Measurements from ENCODE around the gene PPP1CB.

Gene PPP1CB

GRCh38 chr2:28745225-28745624 lies 6.4 kb upstream of the PPP1CB start:
- no peak for TF ChIP-seq CTCF (IDR thresholded peaks at IDR 0.05; ENCODE audit: extremely low read depth, missing control alignments)
- DNase-seq (ENCODE audit: low spot score) = no peak

DNA sequence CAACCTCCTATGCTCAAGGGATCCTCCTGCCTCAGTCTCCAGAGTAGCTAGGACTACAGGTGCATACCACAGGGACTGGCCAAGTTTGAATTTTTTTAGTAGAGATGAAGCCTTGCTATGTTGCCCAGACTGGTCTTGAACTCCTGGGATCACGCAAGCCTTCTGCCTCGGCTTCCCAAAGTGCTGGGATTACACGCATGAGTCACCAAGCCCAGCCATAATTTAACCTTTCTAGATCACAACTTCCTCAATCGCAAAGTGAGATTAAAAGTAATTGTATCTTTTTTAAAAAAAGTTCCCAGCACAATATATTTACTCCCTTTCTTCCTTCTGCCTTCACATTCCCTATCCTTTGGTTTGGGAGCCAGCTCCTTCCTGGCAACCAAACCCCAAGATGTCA lies 5.8 kb upstream of the PPP1CB start:
- TF ChIP-seq CTCF (IDR thresholded peaks at IDR 0.05; ENCODE audit: extremely low read depth, missing control alignments) = no peak
- DNase-seq (ENCODE audit: low spot score) = no peak

GRCh38 chr2:28746429-28747111 lies 5.1 kb upstream of the PPP1CB start:
- TF ChIP-seq CTCF (IDR thresholded peaks at IDR 0.05; ENCODE audit: extremely low read depth, missing control alignments) = no peak
- no peak for DNase-seq (ENCODE audit: low spot score)

- no peak for TF ChIP-seq CTCF (IDR thresholded peaks at IDR 0.05; ENCODE audit: extremely low read depth, missing control alignments)
- no peak for DNase-seq (ENCODE audit: low spot score)
Measured at GRCh38 chr2:28747714-28748113, 3.9 kb upstream of the PPP1CB start.

GRCh38 chr2:28748176-28748575 lies 3.5 kb upstream of the PPP1CB start:
- no peak for TF ChIP-seq CTCF (IDR thresholded peaks at IDR 0.05; ENCODE audit: extremely low read depth, missing control alignments)
- no peak for DNase-seq (ENCODE audit: low spot score)

DNA sequence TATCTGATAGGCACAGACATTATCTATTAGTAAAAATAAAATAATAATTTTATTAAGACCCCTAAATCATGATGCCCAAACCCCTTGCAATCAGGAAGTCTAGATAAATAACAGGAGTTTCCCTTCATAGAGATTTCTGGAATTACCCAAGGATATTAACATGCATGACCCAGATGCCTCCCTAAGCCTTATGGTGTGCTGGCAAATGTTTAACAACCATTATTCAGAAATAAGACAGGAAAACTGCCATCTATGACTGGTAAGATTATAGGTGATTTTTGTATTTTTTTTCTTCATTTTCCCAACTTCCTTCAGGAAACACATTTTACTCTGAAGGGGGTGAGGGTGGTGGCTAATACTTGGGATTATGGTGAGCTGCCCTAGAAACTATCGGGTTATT lies 2.7 kb upstream of the PPP1CB start:
- no peak for TF ChIP-seq CTCF (IDR thresholded peaks at IDR 0.05; ENCODE audit: extremely low read depth, missing control alignments)
- no peak for DNase-seq (ENCODE audit: low spot score)

GRCh38 chr2:28749526-28749925 lies 2.1 kb upstream of the PPP1CB start:
- TF ChIP-seq CTCF (IDR thresholded peaks at IDR 0.05; ENCODE audit: extremely low read depth, missing control alignments) = no peak
- DNase-seq (ENCODE audit: low spot score) = no peak

All from GM20000 (cell line).